HG02610 (cell line): ENCODE measurements around the gene SAE1.

Experiments used
- ATAC-seq: cut with Tn5 transposase; IDR thresholded peaks from one replicate; pipeline ENCODE4 v1.9.1; 2021; ENCODE audit warnings: mild to moderate bottlenecking, moderate library complexity; ENCODE audit not compliant: unreplicated experiment

SAE1 gene

GRCh38 chr19:47210180-47210490 is 79.5 kb downstream of the SAE1 start:
- no peak for ATAC-seq

GRCh38 chr19:47210689-47211316 is 80.2 kb downstream of the SAE1 start:
- ATAC-seq: no peak

- no peak for ATAC-seq
These were observed 84.9 kb downstream of the SAE1 start for GRCh38 chr19:47215581-47215980.

- no peak for ATAC-seq
These were observed 90.6 kb downstream of the SAE1 start for GRCh38 chr19:47221080-47221841.

- no peak for ATAC-seq
These were observed 91.3 kb downstream of the SAE1 start for GRCh38 chr19:47221890-47222289.

GRCh38 chr19:47225746-47226425 is 95.3 kb downstream of the SAE1 start:
- ATAC-seq: peak; percentile 37

GRCh38 chr19:47226426-47227351 is 96.1 kb downstream of the SAE1 start:
- ATAC-seq: peak; percentile 23

GRCh38 chr19:47227352-47228167 is 96.9 kb downstream of the SAE1 start:
- ATAC-seq: no peak

GRCh38 chr19:47228168-47228936 is 97.7 kb downstream of the SAE1 start:
- ATAC-seq: no peak

GRCh38 chr19:47228937-47229675 is 98.5 kb downstream of the SAE1 start:
- ATAC-seq: no peak

- ATAC-seq: no peak
These were observed 99.0 kb downstream of the SAE1 start for GRCh38 chr19:47229676-47230053.

GRCh38 chr19:47230054-47230920 is 99.7 kb downstream of the SAE1 start:
- no peak for ATAC-seq

GRCh38 chr19:47230921-47231214 is 100.2 kb downstream of the SAE1 start, which contains the start of gene BBC3:
Gene BBC3 (minus strand): TSS chr19:47231199. CDS start chr19:47228431, 2,768 bp downstream.
- ATAC-seq: no peak

- ATAC-seq: peak; percentile 40
These were observed 100.8 kb downstream of the SAE1 start for GRCh38 chr19:47231215-47232054.

GRCh38 chr19:47232422-47233211 is 102.0 kb downstream of the SAE1 start:
- no peak for ATAC-seq

- no peak for ATAC-seq
These were observed 105.5 kb downstream of the SAE1 start for GRCh38 chr19:47236072-47236675.
